Ectodermal cell (in vitro differentiated cells): ENCODE measurements around the gene ZNF766.
"Not testable (repeated sequence)": the region's sequence is repeated elsewhere in the genome, so short reads cannot be mapped to it uniquely, and the experiment has no call there.

Experiments
- H3K27ac ChIP-seq: 2 replicates; pipeline ENCODE4 v1.7.0; 2013; ENCODE audit warnings: mild to moderate bottlenecking, low read depth, low read length; ENCODE audit not compliant: insufficient read depth, poor library complexity, severe bottlenecking
- H3K27me3 ChIP-seq: 2 replicates; pipeline ENCODE4 v1.7.0; 2013; ENCODE audit warnings: mild to moderate bottlenecking, low read length; ENCODE audit not compliant: insufficient read depth, control insufficient read depth, poor library complexity, severe bottlenecking
- H3K36me3 ChIP-seq: one replicate; pipeline ENCODE4 v1.7.0; 2013; ENCODE audit warnings: low read length; ENCODE audit not compliant: control insufficient read depth, insufficient read depth
- H3K4me1 ChIP-seq: one replicate; pipeline ENCODE4 v1.7.0; 2013; ENCODE audit warnings: low read length; ENCODE audit not compliant: control insufficient read depth, insufficient read depth
- H3K4me3 ChIP-seq: 2 replicates; pipeline ENCODE4 v1.7.0; 2013; ENCODE audit warnings: low read depth, low read length, control low read depth; ENCODE audit not compliant: insufficient read depth
- H3K9me3 ChIP-seq: 2 replicates; pipeline ENCODE4 v1.7.0; 2013; ENCODE audit warnings: mild to moderate bottlenecking, low read length, moderate library complexity; ENCODE audit not compliant: control insufficient read depth
- WGBS, 2 experiments: methylation state at CpG; one replicate each; pipeline ENCODE4 v1.1.7; 2013; ENCODE audit warnings: missing lambda C conversion rate in 2 of 2; 5-methylcytosine and 5-hydroxymethylcytosine counted together

ZNF766 gene

GRCh38 chr19:52322429-52322828, 53.0 kb downstream of the ZNF766 start:
- WGBS, 2 experiments: 91 to 97% methylated on average over 6 of the region's 6 CpGs
- H3K36me3 ChIP-seq: peaks cover 59% of the 10 kb centered on the region

GRCh38 chr19:52331757-52332156, 62.4 kb downstream of the ZNF766 start:
- WGBS, 2 experiments: 78 to 79% methylated on average over 10 of the region's 10 CpGs
- peaks cover 7% of the 10 kb centered on the region for H3K9me3 ChIP-seq

More at GRCh38 chr19:52322429-52322828, 53.0 kb downstream of the ZNF766 start:
- H3K27me3 ChIP-seq: no peaks in the 10 kb centered on the region
- no peak overlapping the region for H3K27ac ChIP-seq
- peaks cover 26% of the 10 kb centered on the region for H3K9me3 ChIP-seq
- H3K4me3 ChIP-seq: no peak overlapping the region
- H3K4me1 ChIP-seq: no peaks in the 10 kb centered on the region

GRCh38 chr19:52335768-52336116, 66.4 kb downstream of the ZNF766 start:
- Histone ChIP-seq H3K27me3 (no peaks in the 10 kb centered on the region), H3K9me3 (peaks cover 2% of the 10 kb centered on the region)

More at GRCh38 chr19:52331757-52332156, 62.4 kb downstream of the ZNF766 start:
- no peaks in the 10 kb centered on the region for H3K36me3 ChIP-seq
- H3K27ac ChIP-seq: no peak overlapping the region
- H3K27me3 ChIP-seq: no peaks in the 10 kb centered on the region
- no peaks in the 10 kb centered on the region for H3K4me1 ChIP-seq
- no peak overlapping the region for H3K4me3 ChIP-seq

GRCh38 chr19:52336117-52336790, 66.9 kb downstream of the ZNF766 start, which contains the start of gene ZNF610:
Gene ZNF610 (plus strand): TSS chr19:52336243. CDS start chr19:52349173, 12,930 bp downstream.
- Histone ChIP-seq H3K36me3 (no peaks in the 10 kb centered on the region), H3K27ac (peak within 1 kb of the TSS; percentile 22), H3K4me1 (no peaks in the 10 kb centered on the region), H3K9me3 (peaks cover 2% of the 10 kb centered on the region), H3K27me3 (no peaks in the 10 kb centered on the region), H3K4me3 (peak within 1 kb of the TSS; percentile 77)
- WGBS, 2 experiments: 1% methylated on average over 55 of the region's 55 CpGs

More at GRCh38 chr19:52335768-52336116, 66.4 kb downstream of the ZNF766 start:
- Histone ChIP-seq H3K4me1 (no peaks in the 10 kb centered on the region), H3K4me3 (peak overlapping the region; percentile 77), H3K27ac (no peak overlapping the region), H3K36me3 (no peaks in the 10 kb centered on the region)
- 77 to 79% methylated on average over 8 of the region's 9 CpGs for WGBS, 2 experiments

- 9 to 10% methylated on average over 8 to 9 of the region's 9 CpGs for WGBS, 2 experiments
- H3K36me3 ChIP-seq: no peaks in the 10 kb centered on the region
- H3K4me3 ChIP-seq: peak overlapping the region; percentile 77
- no peak overlapping the region for H3K27ac ChIP-seq
- H3K4me1 ChIP-seq: no peaks in the 10 kb centered on the region
- peaks cover 2% of the 10 kb centered on the region for H3K9me3 ChIP-seq
- no peaks in the 10 kb centered on the region for H3K27me3 ChIP-seq
Measured at GRCh38 chr19:52336791-52337381, 67.5 kb downstream of the ZNF766 start.

GRCh38 chr19:52339022-52339421, 69.6 kb downstream of the ZNF766 start:
- not testable (repeated sequence) for H3K9me3 ChIP-seq, H3K4me3 ChIP-seq, H3K27ac ChIP-seq, H3K27me3 ChIP-seq, H3K4me1 ChIP-seq, H3K36me3 ChIP-seq
- WGBS, 2 experiments: 88 to 94% methylated on average over 3 of the region's 3 CpGs

GRCh38 chr19:52343548-52343947, 74.2 kb downstream of the ZNF766 start:
- no peaks in the 10 kb centered on the region for H3K9me3 ChIP-seq
- H3K4me1 ChIP-seq: no peaks in the 10 kb centered on the region
- H3K27me3 ChIP-seq: no peaks in the 10 kb centered on the region
- 32 to 35% methylated on average over 8 of the region's 8 CpGs for WGBS, 2 experiments
- no peak overlapping the region for H3K27ac ChIP-seq
- H3K36me3 ChIP-seq: peaks cover 6% of the 10 kb centered on the region
- no peak overlapping the region for H3K4me3 ChIP-seq

GRCh38 chr19:52345162-52345561, 75.8 kb downstream of the ZNF766 start:
- no peaks in the 10 kb centered on the region for H3K9me3 ChIP-seq
- no peaks in the 10 kb centered on the region for H3K4me1 ChIP-seq
- no peaks in the 10 kb centered on the region for H3K27me3 ChIP-seq
- no peak overlapping the region for H3K27ac ChIP-seq
- H3K4me3 ChIP-seq: no peak overlapping the region
- H3K36me3 ChIP-seq: peaks cover 6% of the 10 kb centered on the region
- WGBS, 2 experiments: 90 to 92% methylated on average over 6 of the region's 6 CpGs
